SW 1271 (cell line): Measurements from ENCODE around the gene MPZL3.

Experiments
- DNase-seq, 2 experiments: peaks; one replicate each; lab custom pipeline; 2025; lab: John Stamatoyannopoulos, UW

MPZL3 gene

DNA sequence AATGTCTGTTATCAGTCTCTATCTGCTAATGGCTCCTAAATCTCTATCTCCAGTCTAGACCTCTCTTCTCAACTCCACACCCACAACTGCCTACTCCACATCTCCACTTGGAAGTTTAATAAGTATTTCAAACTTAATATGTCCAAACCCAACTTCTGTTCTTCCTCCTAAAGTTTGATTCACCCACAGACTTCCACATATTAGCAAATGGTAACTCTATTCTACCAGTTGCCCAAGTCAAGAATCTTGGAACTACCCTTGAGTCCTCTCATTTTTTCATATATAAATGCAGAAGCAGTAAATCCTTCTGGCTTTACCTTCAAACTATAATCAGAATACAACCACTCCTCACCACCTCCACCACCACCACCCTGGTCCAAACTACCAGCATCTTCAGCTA is 20.7 kb downstream of the MPZL3 start:
- no peak for DNase-seq

DNA sequence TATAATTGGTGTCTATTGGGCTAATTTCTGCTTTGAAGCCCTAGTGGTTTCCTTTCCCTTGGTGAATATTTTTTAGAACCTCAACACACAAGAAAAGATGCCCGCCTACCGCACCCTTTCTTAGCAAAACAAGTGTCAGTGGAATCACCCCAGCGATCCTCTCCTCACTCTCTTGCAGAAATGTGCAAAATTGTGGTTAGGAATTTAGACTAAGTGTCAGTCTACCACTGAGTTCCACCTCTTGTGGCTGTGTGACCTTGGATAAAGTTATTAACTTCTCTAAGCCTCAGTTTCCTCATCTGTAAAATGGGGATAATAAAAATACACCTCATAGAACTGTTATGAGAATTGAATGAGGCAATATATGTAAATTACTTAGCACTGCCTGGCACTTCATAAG is 22.1 kb downstream of the MPZL3 start:
- DNase-seq = no peak

DNA sequence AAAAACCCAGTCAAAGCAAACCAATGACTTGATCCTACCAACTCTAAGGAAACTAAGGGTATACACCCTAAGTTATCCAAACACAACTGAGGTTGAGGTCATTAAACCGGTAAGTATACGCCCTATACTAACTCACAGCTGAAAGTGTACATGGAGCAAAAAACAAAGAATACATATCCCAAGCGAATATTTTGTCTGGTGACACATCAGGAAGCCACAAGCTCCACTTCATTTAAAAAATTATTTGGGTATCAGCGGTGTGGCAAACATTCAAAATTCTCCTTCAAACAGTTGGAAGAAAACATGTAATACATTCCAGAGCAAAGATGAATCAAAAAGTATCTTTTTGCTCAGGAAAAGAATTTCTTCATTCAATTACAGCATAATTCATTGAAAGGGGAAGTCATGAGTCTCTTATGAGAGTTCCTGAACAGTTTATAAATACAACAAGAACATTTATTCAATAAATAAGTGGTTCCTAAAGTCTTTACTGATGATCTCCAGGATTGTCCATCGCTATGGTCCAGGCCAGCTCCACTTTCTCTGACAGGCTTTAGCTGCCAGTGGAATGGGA is 22.8 kb downstream of the MPZL3 start:
- no peak for DNase-seq

DNA sequence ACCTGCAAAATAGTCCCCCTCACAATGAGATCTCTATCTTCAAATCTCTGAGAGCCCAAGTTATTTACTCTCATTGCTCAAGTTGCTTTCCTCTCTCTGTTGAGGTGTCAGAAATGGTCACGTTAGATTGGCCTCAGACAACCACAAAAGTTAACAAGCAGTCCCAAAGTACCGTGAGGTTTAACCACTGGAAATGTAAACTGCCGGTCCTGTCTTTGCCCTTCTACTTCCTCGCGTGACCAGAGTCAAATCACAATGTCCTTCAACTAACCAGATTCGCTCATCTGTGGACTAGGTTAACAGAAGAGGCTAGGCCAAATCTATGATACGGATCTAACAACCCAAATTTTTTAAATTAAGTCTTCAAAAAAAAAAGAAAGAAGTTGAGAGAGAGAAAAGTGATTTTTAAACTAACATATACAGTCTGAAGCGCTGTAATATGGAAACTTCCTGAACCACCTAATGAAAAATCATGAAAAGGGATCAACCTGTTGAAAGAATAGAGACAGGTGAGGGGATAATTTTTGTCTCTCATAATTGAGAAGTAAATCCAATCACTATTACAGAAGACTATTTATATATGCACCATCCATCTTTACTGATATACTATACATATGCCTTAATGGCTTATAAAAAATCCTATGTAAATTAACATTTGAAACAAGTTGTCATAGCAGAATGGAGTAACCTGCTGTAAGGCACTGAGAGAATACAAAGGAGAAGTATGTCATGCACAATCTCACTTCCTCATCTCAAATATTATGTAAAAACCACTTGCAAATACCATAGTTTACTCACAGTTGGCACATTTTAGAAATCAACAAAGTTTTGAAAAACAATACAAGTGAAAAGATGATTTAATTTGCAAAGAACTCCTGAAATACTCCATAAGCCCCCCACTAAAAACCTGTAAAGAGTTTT is 24.0 kb downstream of the MPZL3 start:
- DNase-seq = no peak

DNA sequence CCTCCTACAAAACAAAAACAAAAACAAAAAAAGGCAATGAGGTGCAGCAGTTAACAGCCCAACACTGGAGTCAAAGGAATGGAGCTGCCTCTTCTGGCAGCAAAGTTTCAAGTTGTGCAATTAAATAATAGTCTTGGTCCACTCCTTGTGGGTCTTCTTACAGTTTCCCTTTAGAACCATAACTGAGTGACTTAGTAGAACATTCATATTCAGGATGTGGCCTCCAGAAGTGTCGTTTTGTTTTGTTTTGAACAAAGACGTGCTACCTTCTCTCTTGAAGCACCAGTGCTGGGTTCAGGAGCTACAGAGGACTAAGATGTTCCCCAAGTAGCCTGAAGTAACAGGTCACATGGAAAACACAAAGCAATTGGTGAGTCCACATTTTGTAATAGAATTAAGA is 25.4 kb downstream of the MPZL3 start:
- no peak for DNase-seq

DNA sequence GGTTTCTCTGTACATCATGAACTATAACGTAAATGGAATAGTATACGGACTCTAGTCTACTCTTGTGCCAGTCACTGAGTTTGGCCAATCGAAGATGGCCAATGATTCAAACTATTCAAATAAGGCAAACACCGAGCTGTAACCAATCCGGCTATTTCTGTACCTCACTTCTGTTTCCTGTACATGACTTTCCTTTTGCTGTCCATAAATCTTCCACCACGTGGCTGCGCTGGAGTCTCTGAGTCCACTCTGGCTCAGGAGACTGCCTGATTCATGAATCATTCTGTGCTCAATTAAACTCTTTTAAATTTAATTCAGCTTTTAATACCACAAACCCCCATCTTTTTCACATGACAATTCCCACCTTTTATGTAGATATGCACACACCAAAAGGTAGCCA is 25.9 kb downstream of the MPZL3 start:
- no peak for DNase-seq

DNA sequence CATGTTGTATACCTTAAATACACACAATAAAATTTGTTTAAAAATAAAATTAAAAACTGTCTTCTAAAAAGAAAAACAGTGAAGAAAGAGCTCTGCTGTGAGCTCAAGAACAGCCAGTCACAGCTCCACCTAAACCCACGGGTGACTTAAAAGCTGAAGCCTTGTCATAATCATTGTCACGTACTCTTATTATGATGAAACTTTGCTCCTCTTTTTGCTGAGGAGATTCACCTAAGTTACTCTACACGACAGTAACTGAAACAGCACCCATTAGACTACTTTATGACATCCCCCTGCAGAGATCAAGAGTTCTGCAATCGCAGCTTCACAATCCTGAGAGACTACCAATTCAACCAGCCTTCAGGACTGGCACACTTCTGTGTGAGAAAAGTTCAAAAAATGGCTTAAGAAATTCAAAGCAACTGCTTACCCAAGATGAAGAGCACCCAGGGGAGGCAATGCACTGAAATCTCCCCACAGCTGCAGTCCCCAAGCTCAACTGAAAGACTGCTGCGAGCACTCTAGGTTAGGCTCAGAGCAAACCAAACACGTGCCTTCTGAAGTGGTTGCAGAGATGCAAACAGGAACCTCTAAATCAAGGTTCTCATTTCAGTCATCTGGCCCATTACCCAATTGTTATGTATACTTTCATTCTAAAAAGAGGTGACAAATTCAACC is 27.5 kb downstream of the MPZL3 start, which contains the start of gene JAML:
Gene JAML, minus strand, starts transcription at position 501 of the 678 bp plus-strand sequence. CDS start 10,145 bp downstream, outside the sequence.
- DNase-seq = no peak

DNA sequence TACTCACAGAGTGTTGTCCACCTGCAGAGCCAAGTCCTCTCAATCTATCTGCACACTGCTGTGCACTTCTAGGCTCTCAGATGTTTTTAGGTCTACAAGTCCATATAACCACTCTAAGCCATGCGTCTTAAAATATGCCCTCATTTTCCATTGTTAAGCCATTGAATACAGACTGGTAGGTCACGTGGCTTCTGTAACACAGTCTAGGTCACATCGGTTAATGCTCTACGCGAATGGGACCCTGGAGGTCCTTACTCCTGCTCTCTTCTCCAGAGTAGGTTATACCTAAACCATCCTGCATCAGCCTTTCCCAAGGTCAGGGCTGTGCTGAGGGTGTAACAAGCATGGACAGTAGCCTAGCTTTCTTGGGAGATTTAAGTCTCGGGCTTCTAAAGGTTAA is 28.2 kb downstream of the MPZL3 start:
- DNase-seq = no peak

DNA sequence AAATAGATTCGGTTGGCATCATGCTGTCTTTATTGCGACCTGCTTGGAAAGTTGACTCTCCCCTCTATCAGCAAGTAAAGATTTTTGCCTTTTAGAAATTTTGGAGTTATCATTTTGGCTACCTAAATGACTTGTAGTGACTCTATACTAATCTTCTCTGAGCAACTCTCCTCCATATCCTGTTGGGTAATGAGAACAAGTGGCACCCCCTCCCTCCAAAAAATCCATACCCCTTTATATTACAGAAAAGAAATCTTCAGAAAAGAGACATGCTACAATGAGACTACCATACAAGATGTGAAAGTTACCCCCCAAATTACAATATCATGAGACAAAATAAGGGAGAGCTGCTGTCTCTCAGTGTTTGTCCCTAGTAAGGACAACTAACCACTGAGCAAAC is 28.6 kb downstream of the MPZL3 start:
- no peak for DNase-seq

DNA sequence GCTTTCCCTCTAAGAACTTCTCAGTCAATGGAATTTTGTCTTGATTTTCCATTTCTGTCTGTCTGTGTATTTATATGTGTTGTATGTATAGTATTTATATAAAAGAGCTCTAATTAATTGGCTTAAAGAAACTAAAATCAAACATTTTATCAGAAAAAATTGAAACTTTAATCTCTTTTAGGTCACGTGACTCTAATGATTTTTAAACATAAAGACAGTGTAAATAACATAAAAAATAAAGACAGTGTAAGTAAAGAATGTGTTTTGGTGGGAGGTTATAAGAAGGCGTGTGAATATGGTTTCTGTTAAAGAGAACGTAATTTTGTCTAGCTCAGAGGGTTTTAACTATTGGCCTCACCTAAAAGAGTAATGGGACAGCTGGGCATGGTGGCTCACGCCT is 29.7 kb downstream of the MPZL3 start:
- no peak for DNase-seq

DNA sequence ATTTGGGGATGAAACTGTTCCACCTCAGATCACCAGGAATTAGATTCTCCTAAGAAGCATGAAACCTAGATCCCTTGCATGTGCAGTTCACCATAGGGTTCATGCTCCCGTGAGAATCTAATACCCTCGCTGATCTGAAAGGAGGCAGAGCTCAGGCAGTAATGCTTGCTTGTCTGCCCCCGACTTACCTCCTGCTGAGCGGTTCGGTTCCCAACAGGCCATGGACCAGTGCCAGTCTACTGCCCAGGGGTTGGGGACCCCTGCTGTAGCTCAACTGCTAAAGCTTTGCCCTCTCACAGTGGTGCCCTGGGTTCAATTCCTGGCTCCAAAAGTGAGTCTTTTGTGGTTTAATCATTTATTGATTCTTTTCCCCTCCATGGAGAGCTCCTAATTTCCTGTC is 30.7 kb downstream of the MPZL3 start:
- no peak for DNase-seq

DNA sequence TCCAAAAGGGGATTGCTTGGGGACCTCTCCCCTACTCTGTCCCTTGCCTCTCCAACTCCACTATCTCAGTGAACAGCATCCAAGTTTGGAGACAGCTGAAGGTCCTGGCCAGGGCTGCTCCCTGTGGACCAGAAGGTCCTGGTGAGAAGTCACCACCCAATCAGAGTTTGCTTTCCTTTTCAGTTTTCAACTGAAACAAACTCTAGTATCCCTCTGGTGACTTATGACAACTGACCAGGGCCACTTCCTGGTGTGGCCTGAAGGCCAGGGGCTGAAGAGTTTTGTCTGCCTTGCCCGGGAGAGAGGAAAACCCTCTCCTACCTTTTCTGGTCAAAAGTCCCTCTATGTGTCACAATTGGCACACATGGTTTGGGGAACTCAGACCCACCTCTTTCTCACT is 32.4 kb downstream of the MPZL3 start:
- DNase-seq = no peak

DNA sequence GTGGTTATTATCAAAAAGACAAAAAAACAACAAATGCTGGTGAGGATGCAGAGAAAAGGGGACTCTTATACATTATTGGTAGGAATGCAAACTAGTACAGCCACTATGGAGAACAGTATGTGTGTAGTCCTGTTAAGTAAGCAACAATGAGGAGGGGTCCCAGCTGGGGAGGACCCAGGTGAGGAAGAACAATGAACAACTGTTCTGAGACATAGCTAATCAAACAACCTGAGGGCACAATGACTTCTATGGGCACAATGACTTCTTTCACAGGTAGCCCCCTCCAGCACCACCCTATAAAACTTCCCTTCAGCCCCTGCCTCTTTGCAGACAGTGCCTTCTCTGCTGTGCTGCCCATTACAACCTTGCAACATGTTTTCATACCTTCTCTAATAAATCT is 32.9 kb downstream of the MPZL3 start:
- no peak for DNase-seq

DNA sequence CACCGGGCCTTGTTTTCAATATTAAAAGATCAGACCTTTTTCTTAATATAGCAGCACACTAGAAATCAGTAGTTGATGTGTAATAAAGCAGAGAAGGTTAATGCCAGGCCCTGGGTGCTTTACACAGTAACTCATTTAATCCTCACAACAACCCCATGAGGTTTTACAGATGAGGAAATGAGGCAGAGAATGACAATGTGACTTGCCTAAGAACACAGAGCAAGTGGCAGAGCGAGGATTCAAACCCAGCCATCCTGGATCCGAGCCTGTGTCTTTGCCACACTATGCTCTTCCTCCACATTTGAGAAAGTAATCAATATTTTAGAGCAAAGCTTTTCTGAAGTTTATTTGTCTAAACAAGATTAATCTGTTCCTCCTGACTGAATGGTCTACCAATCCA is 34.6 kb downstream of the MPZL3 start:
- DNase-seq = no peak

DNA sequence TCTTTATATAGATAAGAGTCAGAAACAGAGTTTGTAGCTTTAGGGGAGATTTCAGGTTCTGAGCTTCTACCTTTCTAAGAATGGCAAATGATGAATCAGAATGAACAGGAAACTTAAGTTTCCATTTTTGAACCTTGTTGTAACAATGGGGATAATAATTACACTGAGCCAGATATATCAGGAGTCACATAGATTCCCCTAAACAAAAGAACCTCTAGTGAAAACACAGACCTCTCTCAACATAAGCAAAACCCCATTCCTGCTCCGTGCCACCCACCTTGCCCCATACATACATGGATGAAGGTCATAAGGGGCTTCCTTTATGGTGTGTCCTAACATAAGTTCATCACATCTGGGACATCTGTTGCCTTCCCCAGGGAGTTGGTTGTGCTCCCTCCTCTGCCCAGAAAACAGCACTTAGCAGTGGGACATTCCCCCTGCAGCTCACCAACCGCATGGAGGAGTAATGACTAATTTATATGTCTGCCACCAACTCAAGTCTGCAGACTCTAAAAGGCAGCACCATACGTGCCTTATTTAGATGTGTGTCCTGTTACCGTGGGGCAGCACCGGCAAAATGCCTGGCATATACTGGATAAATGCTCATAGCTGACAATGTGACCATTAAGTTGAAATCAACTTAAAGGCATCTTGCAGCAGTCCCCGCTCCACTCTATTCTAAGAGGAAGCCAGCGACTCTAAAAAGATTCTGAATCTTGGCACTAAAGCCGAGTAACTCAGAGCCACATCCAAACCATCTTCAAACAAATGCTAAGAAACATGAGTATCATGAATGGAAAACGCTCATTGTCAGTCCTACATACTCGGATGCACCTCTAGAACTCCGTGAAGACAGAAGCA is 35.3 kb downstream of the MPZL3 start:
- DNase-seq = no peak

DNA sequence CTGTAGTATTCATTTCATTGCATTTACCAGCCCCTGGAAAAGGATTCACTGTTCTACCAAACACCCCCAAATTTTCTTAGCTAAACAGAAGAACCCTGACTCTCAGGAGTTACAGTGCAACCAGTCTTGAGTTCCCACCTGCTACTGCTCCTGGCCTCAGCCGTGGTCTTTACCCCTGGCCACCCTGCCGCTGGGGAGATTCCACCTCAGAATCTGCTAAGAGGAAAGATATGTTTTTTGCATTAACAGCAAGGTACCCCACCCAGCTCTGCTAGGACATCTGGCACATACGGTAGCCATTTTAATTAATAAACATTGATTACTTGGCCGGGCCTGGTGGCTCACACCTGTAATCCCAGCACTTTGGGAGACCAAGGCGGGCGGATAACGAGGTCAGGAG is 36.4 kb downstream of the MPZL3 start:
- DNase-seq = no peak

DNA sequence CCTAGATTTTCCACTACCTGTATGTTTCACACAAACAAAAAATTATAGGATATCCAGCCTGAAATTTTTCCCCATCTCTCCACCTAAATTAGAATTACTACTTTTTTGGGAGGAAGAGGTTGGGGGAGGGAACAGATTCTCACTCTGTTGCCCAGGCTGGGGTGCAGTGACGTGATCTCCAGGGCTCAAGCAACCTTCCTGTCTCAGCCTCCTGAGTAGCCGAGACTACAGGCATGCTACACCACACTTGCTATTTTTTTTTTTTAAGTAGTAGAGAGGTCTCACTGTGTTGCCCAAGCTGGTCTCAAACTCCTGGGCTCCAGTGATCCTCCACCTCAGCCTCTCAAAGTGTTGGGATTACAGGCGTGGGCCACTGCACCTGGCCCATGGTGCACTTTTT is 36.9 kb downstream of the MPZL3 start:
- DNase-seq = no peak

DNA sequence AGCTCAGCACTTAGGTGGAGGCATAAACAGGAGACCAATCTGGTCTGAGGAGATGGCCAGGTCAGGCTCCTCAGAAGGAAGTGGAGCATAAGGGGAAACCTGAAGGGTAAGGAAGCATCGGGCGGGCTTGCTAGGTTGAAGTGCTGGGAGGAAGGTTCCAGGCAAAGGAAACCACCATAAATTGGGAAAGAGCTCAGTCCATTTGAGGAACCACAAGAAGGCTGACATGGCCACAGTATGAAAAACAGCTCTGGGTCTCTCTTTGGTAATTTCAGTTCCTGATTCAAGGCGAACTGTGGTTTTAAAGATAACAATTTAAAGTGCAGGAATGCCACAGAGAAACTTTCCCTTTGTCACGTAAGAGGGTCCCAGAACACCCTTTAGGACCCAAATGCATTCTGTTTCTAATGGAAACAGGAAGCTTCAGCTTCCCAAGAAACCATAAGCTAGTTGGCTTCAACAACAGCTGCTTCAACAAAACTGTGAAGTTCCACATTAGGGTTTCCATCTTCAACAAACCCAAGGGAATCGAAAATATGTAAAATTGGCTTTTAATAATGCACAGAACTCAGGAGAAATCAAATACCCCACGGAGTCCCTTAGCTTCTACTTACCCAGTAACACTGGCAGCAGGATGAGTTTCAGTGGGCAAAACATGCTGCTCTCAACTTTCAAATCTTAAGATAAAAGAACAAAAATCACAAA is 37.8 kb downstream of the MPZL3 start:
- no peak for DNase-seq

DNA sequence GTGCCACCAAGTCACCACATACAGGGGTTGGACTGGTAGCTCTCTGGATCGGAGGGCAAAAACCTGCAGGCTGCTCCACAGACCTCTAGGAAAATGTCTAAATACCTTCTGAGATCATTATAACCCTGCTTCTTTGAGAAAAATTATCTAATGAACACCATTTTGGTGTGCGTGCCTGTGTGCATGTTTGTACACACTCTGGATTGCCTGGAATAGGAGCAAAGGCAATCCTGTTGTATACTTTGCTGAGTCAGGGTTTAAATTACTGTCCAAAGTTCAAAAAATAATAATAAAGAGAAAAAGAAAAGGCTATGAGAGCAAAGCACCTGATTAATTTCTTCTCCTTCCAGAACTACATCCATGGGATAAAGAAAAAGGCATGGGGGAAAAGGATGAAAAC is 38.4 kb downstream of the MPZL3 start:
- no peak for DNase-seq

DNA sequence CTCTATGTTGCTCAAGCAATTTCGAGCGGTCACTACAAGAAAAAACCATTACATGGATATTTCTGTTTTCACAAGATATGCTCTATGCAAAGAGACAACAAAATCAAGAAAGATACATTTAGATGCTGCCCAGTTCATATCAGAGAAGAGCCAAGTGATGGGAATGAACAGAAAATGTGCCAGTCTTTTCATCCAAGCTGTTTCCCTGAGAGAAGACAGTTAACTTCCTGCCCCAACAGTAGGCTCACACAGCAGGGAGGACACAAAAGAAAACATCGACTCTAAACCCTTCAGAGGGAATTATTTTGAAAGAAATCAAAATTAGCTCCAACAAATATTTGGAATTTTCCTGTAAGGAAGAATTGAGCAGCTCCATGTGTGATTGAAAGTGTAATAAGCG is 39.0 kb downstream of the MPZL3 start:
- no peak for DNase-seq

DNA sequence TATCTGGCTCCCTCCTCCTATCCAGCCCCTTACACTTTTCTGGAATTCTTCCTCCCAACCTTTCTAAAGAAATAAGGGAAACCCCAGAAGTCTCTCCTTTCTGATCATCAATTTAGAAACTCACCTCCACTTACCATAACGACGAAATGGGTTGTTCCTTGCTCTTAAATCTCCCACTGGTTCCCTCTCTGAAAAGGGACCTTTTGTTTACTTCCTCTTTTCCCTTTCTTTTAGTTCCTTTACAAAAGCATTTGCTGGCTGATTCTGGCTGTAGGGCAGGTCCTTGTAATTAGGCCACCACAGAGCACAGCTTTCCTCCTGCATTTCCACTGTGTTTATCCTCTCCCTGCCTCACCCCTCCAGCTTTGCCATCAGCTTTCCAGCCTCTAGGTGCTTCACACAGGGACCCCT is 39.4 kb downstream of the MPZL3 start:
- DNase-seq = no peak
